Measurements from ENCODE around the gene ASB18.

ASB18 gene

DNA sequence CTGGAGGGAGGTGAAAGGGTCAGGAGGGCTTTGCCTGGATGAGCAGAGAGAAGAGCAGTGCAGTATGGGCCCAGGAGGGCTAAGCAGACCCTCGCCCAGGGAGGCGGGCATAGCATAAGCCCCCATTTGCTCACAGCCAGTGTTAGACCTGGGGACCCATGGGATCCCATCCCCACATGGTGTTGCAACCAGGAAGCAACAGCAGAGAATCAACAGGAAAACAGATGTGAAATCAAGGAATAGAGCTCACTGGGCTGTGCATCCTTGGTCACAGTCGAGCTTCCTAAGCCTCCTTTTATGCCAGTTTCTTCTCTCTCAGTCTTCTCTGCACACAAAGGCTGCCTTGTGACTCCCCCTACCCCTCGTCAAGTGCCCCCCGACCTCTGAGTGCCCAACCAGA is 19.9 kb downstream of the ASB18 start:
- H3K36me3 ChIP-seq (ENCODE audit: insufficient read depth, low read length) = no peaks in the 10 kb centered on the region
- H3K9me3 ChIP-seq (ENCODE audit: low read length) = no peaks in the 10 kb centered on the region
- H3K4me3 ChIP-seq (ENCODE audit: low read depth, low read length, poor library complexity, severe bottlenecking) = no peak overlapping the region
- no peak overlapping the region for H3K27ac ChIP-seq (ENCODE audit: low read depth, low read length, poor library complexity, severe bottlenecking)
- H3K27me3 ChIP-seq (ENCODE audit: insufficient read depth, low read length) = no peaks in the 10 kb centered on the region
- H3K4me2 ChIP-seq (ENCODE audit: low read length) = no peak overlapping the region
- H3F3A ChIP-seq (ENCODE audit: insufficient read depth, low read length) = no peaks in the 10 kb centered on the region
- no peaks in the 10 kb centered on the region for H3K4me1 ChIP-seq (ENCODE audit: insufficient read depth, low read length, severe bottlenecking)
- TF ChIP-seq, protein P1, sequence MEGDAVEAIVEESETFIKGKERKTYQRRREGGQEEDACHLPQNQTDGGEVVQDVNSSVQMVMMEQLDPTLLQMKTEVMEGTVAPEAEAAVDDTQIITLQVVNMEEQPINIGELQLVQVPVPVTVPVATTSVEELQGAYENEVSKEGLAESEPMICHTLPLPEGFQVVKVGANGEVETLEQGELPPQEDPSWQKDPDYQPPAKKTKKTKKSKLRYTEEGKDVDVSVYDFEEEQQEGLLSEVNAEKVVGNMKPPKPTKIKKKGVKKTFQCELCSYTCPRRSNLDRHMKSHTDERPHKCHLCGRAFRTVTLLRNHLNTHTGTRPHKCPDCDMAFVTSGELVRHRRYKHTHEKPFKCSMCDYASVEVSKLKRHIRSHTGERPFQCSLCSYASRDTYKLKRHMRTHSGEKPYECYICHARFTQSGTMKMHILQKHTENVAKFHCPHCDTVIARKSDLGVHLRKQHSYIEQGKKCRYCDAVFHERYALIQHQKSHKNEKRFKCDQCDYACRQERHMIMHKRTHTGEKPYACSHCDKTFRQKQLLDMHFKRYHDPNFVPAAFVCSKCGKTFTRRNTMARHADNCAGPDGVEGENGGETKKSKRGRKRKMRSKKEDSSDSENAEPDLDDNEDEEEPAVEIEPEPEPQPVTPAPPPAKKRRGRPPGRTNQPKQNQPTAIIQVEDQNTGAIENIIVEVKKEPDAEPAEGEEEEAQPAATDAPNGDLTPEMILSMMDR (IDR thresholded peaks at IDR 0.05; ENCODE audit: low read length) = no peak
- TF ChIP-seq EZH2 (IDR thresholded peaks at IDR 0.05; ENCODE audit: borderline replicate concordance, low read length) = no peak
- H3K79me2 ChIP-seq (ENCODE audit: insufficient read depth, low read length) = no peaks in the 10 kb centered on the region
- H2AFZ ChIP-seq (ENCODE audit: low read length) = no peak overlapping the region
- H3K9me2 ChIP-seq (ENCODE audit: low read depth, low read length) = no peaks in the 10 kb centered on the region
- H4K20me1 ChIP-seq (ENCODE audit: insufficient read depth, low read length) = no peaks in the 10 kb centered on the region
- no peak overlapping the region for H3K9ac ChIP-seq (ENCODE audit: low read length)

DNA sequence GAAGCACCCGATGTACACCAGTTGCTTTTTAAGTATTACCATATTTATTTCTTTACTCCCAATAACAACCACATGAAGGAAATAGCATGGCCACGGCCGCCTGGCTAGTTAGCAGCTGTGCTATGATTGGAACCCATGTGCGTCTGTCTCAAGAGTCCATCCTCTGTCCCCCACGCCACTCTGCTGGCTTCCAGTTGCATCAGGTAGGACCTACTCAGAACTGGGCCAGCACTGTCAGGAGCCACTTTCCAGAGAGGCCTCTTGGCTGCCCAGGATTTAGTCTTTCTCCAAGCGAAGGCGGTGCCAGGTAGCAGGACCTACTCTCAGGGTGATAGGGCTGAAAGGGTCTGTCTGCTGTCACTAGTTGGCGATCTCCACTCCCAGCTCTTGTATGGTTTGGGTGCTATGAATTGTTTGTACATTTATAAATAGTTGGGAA is 22.1 kb downstream of the ASB18 start:
- no peaks in the 10 kb centered on the region for H3K27me3 ChIP-seq (ENCODE audit: insufficient read depth, low read length)
- H3K79me2 ChIP-seq (ENCODE audit: insufficient read depth, low read length) = no peaks in the 10 kb centered on the region
- no peaks in the 10 kb centered on the region for H3K9me2 ChIP-seq (ENCODE audit: low read depth, low read length)
- no peak for TF ChIP-seq EZH2 (IDR thresholded peaks at IDR 0.05; ENCODE audit: borderline replicate concordance, low read length)
- TF ChIP-seq, protein P1 (IDR thresholded peaks at IDR 0.05; ENCODE audit: low read length) = no peak
- H2AFZ ChIP-seq (ENCODE audit: low read length) = no peak overlapping the region
- no peak overlapping the region for H3K27ac ChIP-seq (ENCODE audit: low read depth, low read length, poor library complexity, severe bottlenecking)
- no peak overlapping the region for H3K4me2 ChIP-seq (ENCODE audit: low read length)
- H3K9ac ChIP-seq (ENCODE audit: low read length) = no peak overlapping the region
- no peaks in the 10 kb centered on the region for H3K4me1 ChIP-seq (ENCODE audit: insufficient read depth, low read length, severe bottlenecking)
- no peaks in the 10 kb centered on the region for H3K36me3 ChIP-seq (ENCODE audit: insufficient read depth, low read length)
- no peak overlapping the region for H3K4me3 ChIP-seq (ENCODE audit: low read depth, low read length, poor library complexity, severe bottlenecking)
- no peaks in the 10 kb centered on the region for H3K9me3 ChIP-seq (ENCODE audit: low read length)
- no peaks in the 10 kb centered on the region for H4K20me1 ChIP-seq (ENCODE audit: insufficient read depth, low read length)
- H3F3A ChIP-seq (ENCODE audit: insufficient read depth, low read length) = no peaks in the 10 kb centered on the region

DNA sequence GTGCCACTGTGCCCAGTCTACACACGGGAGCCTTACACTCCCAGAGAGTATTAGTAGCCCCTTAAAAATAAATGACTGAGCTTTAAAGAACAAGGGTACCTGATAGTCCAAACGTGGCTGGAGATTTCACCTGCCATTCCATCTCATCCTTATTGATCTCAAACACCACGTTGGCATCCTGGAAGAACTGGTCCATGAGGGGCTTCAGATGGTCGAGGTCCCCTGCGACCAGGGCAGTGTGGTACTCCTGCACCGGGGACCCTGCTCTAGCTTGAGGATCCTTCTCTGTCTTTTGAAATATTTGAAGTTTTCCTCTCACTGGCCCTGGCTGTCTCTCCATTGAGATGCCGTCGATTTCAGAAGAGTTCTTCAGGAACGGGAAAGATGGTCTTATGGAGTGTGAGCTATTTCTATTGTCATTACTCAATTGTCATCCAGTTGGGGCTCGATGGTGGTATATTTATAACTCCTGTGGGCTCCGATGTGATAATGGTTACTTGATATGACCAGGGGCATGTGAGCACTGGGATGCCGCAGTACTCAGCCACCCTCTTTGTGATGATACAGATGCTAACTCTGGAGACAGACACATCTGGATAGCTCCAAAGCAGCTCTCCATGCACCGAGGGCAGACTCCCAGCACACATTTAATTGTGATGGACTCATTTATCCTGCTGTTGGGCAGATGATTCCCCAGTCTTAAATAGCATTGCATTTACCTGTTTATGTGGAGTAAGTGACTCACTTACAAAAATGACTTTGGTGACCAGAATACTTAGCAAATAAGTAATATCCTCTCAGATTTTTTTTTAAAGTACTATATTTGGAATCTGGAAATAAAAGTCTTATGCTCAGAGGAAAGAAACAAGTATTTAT is 22.8 kb downstream of the ASB18 start:
- H2AFZ ChIP-seq (ENCODE audit: low read length) = no peak overlapping the region
- no peaks in the 10 kb centered on the region for H3K9me3 ChIP-seq (ENCODE audit: low read length)

More for the DNA sequence above, 22.8 kb downstream of the ASB18 start:
- TF ChIP-seq, protein P1 (IDR thresholded peaks at IDR 0.05; ENCODE audit: low read length) = no peak
- no peak for TF ChIP-seq EZH2 (IDR thresholded peaks at IDR 0.05; ENCODE audit: borderline replicate concordance, low read length)
- no peak overlapping the region for H3K4me2 ChIP-seq (ENCODE audit: low read length)
- H3K27ac ChIP-seq (ENCODE audit: low read depth, low read length, poor library complexity, severe bottlenecking) = no peak overlapping the region
- no peaks in the 10 kb centered on the region for H4K20me1 ChIP-seq (ENCODE audit: insufficient read depth, low read length)
- H3F3A ChIP-seq (ENCODE audit: insufficient read depth, low read length) = no peaks in the 10 kb centered on the region
- no peak overlapping the region for H3K9ac ChIP-seq (ENCODE audit: low read length)
- H3K9me2 ChIP-seq (ENCODE audit: low read depth, low read length) = no peaks in the 10 kb centered on the region
- no peaks in the 10 kb centered on the region for H3K79me2 ChIP-seq (ENCODE audit: insufficient read depth, low read length)
- no peaks in the 10 kb centered on the region for H3K27me3 ChIP-seq (ENCODE audit: insufficient read depth, low read length)
- H3K36me3 ChIP-seq (ENCODE audit: insufficient read depth, low read length) = no peaks in the 10 kb centered on the region
- H3K4me3 ChIP-seq (ENCODE audit: low read depth, low read length, poor library complexity, severe bottlenecking) = no peak overlapping the region
- no peaks in the 10 kb centered on the region for H3K4me1 ChIP-seq (ENCODE audit: insufficient read depth, low read length, severe bottlenecking)

Measured in OCI-LY1 (cell line).